Activated naive CD8-positive, alpha-beta T cell treated with anti-CD3 and anti-CD28 coated beads for 36 hours (primary cell): ENCODE measurements around the gene ZNF470. TPM values are rescaled to one million over a fixed set of nuclear protein-coding genes. Genes with fewer than 3 reads are reported as not detected.

ENCODE experiments used
- DNase-seq: peaks from one replicate; pipeline ENCODE4 v3.0.0; 2021
- H3K27ac Mint-ChIP-seq: one replicate; pipeline ENCODE4 v1.8.0; 2022; ENCODE audit warnings: mild to moderate bottlenecking, moderate library complexity, mixed read lengths
- H3K27me3 Mint-ChIP-seq: one replicate; pipeline ENCODE4 v1.8.0; 2022; ENCODE audit warnings: mild to moderate bottlenecking, mixed read lengths
- H3K36me3 Mint-ChIP-seq: one replicate; pipeline ENCODE4 v1.8.0; 2021; ENCODE audit warnings: mild to moderate bottlenecking, mixed read lengths
- H3K4me1 Mint-ChIP-seq: one replicate; pipeline ENCODE4 v1.8.0; 2021; ENCODE audit warnings: mixed read lengths
- H3K4me3 Mint-ChIP-seq: one replicate; pipeline ENCODE4 v1.8.0; 2022; ENCODE audit warnings: mild to moderate bottlenecking, moderate library complexity, mixed read lengths
- H3K9me3 Mint-ChIP-seq: one replicate; pipeline ENCODE4 v1.8.0; 2022; ENCODE audit warnings: mixed read lengths
- total RNA-seq, 2 experiments: library from RNA; stranded (reverse); gene quantifications; one replicate each; pipeline ENCODE4 v1.2.3, GENCODE V29; 2021

Gene ZNF470
- total RNA-seq, 2 experiments from 2014 or later, result 3.6 to 4.3 TPM

DNA sequence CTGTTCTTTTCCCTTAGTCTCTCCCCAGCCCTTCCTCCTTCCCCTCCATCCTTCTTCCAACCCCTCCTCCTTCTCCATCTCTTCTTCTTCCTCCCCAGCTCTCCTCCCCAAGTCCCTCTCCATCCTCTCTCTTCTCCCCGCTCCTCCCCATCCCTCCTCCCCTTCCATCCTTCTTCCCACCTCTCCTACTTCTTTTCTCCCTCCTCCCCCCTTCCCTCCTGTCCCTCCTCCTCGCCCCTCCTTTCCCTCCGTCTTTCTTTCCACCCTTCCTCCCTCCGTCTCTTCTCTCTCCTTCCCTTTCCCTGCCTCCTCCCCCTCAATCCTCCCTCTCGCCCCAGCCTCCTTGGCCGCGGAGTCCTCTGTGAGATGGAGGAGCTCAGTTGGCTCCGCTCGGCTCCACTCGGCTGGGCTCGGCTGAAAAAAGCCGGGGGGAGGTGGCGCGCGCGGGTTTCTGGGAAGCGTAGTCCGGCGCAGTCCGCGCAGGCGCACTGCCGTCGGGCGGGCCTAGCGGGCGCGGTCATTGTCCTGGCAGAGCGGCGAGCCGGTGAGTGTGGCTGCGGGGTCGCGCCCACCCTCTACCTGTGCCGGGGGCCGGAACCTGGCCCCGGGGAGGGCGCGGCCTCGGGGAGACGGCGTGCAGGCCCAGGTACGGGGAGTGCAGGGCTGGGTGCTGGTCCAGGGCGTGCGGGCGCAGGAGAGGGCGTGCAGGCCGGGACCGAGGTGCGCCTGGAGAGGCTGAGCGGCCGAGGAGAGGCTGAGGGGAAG lies 27.7 kb downstream of the ZNF470 start, which contains the start of gene ZNF71:
Gene ZNF71 (plus strand): TSS at position 520 of the 765 bp plus-strand sequence. CDS start 6,257 bp downstream, outside the sequence.
- Mint-ChIP-seq H3K36me3 (peaks cover 45% of the 10 kb centered on the region), H3K4me3 (peak within 1 kb of the TSS; percentile 94), H3K9me3 (peaks cover 35% of the 10 kb centered on the region), H3K27ac (peak within 1 kb of the TSS; percentile 83), H3K4me1 (peaks cover 15% of the 10 kb centered on the region), H3K27me3 (no peaks in the 10 kb centered on the region)
- DNase-seq, result peak; percentile 91

DNA sequence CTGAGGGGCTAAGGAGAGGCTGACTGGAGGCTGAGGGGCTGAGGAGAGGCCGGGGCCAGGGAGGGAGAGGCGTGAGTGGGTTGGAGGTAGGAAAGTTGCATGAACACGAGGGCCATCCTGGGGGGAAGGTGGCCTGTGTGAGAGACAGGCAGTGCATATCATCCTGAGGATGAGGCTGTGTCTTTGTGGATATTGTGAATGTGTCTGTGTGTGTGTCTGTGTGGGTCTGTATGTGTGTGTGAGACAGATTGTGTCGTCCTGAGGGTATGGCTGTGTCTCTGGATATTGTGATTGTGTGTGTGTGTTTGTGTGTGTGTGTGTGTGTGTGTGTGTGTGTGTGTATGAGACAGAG lies 28.3 kb downstream of the ZNF470 start:
- Mint-ChIP-seq H3K27me3 (no peaks in the 10 kb centered on the region), H3K9me3 (peaks cover 32% of the 10 kb centered on the region), H3K4me1 (peaks cover 15% of the 10 kb centered on the region), H3K36me3 (peaks cover 46% of the 10 kb centered on the region), H3K4me3 (peak overlapping the region; percentile 94), H3K27ac (peak overlapping the region; percentile 83)
- DNase-seq, result no peak

DNA sequence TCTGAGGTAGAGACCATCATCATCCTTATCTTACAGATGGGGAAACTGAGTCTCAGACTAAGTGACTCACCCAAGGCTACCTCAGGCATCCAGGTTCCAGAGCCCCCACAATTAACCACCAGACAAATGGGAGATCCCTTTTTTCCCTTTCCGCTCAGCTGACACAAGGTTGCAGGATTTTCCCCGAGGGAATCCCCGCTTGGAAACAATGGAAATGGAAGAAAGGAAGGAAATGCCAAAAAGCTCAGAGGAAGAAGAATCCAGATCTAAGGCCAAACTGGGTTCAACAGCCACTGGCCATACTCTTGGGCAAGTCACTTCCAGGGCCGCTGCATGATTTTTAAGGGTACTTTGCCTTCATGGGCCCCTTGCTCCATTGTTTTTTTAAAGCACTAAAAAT lies 29.4 kb downstream of the ZNF470 start:
- no peak overlapping the region for H3K4me3 Mint-ChIP-seq
- H3K4me1 Mint-ChIP-seq, result peaks cover 15% of the 10 kb centered on the region
- DNase-seq, result no peak
- no peak overlapping the region for H3K27ac Mint-ChIP-seq
- H3K36me3 Mint-ChIP-seq, result peaks cover 54% of the 10 kb centered on the region
- H3K27me3 Mint-ChIP-seq, result no peaks in the 10 kb centered on the region
- H3K9me3 Mint-ChIP-seq, result peaks cover 37% of the 10 kb centered on the region

DNA sequence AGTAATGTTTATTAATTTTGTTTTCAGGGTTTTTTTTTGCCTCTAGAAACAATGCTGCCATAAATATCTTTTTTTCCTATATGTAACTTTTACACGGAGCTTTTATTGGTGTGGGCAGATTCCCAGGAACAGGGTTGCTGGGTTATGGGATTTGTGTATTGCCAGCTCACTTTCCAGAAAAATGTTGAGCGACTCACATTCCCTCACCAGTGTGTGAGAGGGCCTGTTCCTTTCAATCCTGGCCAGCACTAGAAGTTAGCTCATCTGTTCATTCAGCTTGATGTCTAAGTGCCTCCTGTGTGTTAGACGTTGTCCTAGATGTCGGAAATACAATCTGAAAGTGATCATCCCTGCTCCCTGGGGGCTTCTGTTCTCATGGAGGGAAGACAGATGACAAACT lies 30.4 kb downstream of the ZNF470 start:
- H3K9me3 Mint-ChIP-seq, result peaks cover 40% of the 10 kb centered on the region
- H3K4me3 Mint-ChIP-seq, result no peak overlapping the region
- H3K4me1 Mint-ChIP-seq, result peaks cover 15% of the 10 kb centered on the region
- H3K27me3 Mint-ChIP-seq, result no peaks in the 10 kb centered on the region
- peaks cover 63% of the 10 kb centered on the region for H3K36me3 Mint-ChIP-seq
- H3K27ac Mint-ChIP-seq, result no peak overlapping the region
- no peak for DNase-seq

DNA sequence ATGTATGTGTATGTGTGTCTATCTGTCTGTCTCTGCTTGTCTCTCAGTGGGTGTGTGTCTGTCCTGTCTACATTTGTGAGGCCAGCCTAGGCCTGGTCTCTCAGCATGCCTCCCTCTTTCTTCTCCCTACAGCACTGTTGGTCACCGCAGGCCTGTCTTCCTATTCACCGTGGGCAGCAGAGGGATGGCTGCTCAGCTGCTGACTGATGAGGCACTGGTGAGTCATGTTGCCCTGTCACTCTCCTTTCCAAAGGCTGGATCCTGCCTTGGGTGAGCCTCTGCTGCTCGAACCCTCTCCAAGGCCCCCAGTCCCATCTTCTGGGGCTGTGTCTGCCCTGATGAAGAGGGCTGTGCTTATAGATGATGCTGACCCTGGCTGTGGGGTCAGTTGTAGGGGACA lies 34.1 kb downstream of the ZNF470 start:
- peaks cover 45% of the 10 kb centered on the region for H3K9me3 Mint-ChIP-seq
- H3K27ac Mint-ChIP-seq, result no peak overlapping the region
- H3K36me3 Mint-ChIP-seq, result peaks cover 84% of the 10 kb centered on the region
- DNase-seq, result no peak
- no peak overlapping the region for H3K4me3 Mint-ChIP-seq
- no peaks in the 10 kb centered on the region for H3K27me3 Mint-ChIP-seq
- no peaks in the 10 kb centered on the region for H3K4me1 Mint-ChIP-seq

DNA sequence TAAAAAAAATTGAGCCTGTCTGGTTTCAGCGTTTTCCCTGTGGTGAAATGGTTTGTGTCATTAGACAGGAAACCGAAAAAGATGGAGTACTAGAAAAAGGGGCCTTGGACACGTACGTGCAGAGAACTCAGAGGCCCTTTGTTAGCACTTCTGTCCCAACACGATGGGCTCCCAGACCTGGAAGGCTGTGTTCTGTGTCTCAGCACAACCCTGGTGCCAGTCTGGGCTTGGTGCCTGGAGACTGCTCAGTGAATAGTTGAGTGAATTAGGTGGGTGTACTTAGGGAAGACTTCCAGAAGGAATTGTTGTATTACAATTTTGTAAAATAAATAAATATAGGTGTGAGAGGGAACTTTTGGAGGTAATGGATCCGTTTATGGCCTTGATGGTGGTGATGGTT lies 36.6 kb downstream of the ZNF470 start:
- peaks cover 60% of the 10 kb centered on the region for H3K9me3 Mint-ChIP-seq
- H3K27ac Mint-ChIP-seq, result no peak overlapping the region

DNA sequence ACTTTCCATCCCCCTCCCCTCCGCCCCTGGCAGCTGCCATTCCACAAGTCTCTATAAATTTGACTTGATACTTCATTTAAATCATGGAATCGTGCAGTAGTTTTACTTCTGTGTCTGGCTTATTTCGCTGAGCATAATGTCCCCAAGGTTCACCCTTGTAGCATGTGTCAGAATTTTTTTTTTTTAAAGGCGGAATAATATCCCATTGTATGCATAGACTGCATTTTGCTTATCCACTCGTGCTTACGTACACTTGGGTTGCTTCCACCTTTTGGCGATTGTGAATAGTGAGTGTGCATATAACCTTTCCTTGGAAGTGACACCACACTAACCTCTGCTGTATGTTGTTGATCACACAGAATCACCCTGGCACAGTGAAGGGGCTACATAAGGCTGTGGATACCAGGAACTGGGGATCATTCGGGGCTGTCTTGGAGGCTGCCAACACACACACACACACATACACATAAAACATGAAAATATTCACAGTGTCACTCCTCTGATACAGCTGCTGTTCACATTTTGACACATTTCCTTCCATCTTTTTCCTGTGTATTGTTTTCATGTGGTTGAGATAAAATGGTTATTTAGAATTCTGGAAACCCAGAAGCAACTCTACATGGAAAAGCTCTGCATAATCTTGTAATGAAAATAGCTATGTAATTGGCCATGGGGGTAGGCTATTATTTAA lies 41.2 kb downstream of the ZNF470 start:
- H3K27ac Mint-ChIP-seq, result no peak overlapping the region
- peaks cover 58% of the 10 kb centered on the region for H3K9me3 Mint-ChIP-seq

More for the DNA sequence above, 36.6 kb downstream of the ZNF470 start:
- Mint-ChIP-seq H3K27me3 (no peaks in the 10 kb centered on the region), H3K36me3 (peaks cover 85% of the 10 kb centered on the region), H3K4me3 (no peak overlapping the region), H3K4me1 (no peaks in the 10 kb centered on the region)
- DNase-seq, result no peak

DNA sequence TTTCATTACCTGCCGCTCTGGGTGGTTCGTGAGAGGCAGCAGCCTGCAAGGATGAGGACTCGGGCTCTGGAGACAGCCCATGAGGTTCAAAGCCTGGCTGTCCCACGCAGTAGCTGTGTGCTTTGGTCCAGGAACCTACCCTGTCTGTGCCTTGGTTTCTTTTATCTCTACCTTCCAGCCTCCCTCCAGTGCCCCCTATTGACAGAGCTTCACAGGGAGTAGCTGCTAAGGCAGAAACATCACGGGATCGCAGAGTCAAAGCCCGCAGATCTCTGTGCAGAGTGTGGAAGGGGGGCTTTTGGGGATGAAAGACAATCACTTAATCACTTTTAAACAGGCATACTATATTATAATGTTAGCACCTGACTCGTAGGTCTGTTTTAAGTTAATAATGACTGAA lies 44.0 kb downstream of the ZNF470 start:
- peaks cover 64% of the 10 kb centered on the region for H3K9me3 Mint-ChIP-seq
- no peak overlapping the region for H3K4me3 Mint-ChIP-seq
- H3K27ac Mint-ChIP-seq, result no peak overlapping the region

More for the DNA sequence above, 41.2 kb downstream of the ZNF470 start:
- Mint-ChIP-seq H3K4me3 (no peak overlapping the region), H3K27me3 (no peaks in the 10 kb centered on the region), H3K4me1 (no peaks in the 10 kb centered on the region), H3K36me3 (peaks cover 88% of the 10 kb centered on the region)
- DNase-seq, result no peak

DNA sequence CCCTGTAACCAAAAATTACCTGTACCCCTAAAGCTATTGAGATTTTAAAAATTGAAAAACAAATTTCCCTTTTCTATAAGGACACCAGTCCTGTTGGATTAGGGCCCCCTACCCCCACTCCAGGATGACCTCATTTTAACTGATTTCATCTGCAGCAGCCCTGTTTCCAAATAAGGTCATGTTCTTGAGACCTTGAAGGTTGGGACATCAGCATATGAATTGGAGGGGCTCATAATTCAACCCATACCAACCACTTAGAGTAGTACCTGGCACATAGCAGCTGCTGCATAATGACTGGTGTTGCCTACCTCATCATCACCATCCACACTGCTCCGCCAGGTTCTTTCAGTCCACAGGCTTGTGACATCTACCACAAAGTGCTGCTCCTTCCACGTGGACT lies 45.5 kb downstream of the ZNF470 start:
- peaks cover 95% of the 10 kb centered on the region for H3K36me3 Mint-ChIP-seq
- no peak overlapping the region for H3K27ac Mint-ChIP-seq
- no peaks in the 10 kb centered on the region for H3K27me3 Mint-ChIP-seq
- peaks cover 67% of the 10 kb centered on the region for H3K9me3 Mint-ChIP-seq
- no peaks in the 10 kb centered on the region for H3K4me1 Mint-ChIP-seq
- no peak overlapping the region for H3K4me3 Mint-ChIP-seq
- DNase-seq, result no peak

More for the DNA sequence above, 44.0 kb downstream of the ZNF470 start:
- peaks cover 94% of the 10 kb centered on the region for H3K36me3 Mint-ChIP-seq
- DNase-seq, result no peak
- H3K4me1 Mint-ChIP-seq, result no peaks in the 10 kb centered on the region
- H3K27me3 Mint-ChIP-seq, result no peaks in the 10 kb centered on the region

DNA sequence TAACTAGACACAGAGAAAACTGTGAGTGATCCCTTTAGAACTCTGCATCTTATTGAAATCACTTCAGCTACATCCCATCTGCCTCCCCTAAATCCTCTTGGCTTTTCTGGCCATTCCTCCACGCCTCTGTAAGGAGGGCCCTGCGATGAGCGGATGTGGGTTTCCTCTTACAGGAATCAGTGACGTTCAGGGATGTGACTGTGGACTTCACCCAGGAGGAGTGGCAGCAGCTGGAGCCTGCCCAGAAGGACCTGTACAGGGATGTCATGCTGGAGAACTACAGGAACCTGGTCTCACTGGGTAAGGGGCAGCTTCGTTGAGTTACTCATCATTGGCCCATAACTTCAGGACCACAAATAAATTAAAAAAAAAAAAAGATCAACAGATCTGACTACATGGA lies 46.4 kb downstream of the ZNF470 start:
- Mint-ChIP-seq H3K27me3 (no peaks in the 10 kb centered on the region), H3K4me3 (no peak overlapping the region), H3K9me3 (peaks cover 67% of the 10 kb centered on the region), H3K4me1 (no peaks in the 10 kb centered on the region), H3K36me3 (peaks cover 94% of the 10 kb centered on the region), H3K27ac (no peak overlapping the region)
- no peak for DNase-seq

DNA sequence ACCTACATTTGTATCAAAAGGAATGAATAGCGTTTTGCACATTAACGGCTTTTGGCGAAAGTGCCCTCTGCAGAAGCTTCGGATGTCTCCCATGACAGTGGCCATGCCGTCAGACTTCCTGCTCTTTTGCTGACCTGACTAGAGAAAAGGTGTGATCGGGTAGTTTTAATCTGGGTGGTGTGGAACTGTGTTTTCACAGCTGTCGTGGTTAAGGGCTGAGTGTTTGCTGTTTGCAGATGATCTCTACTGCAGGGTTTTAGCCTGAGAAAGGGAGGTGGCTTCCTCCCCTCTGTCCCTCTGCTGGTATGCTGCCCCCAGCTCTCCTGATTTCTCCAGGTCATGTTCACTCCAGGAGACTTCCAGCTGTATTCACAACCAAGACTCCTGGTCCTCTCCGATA lies 50.3 kb downstream of the ZNF470 start:
- H3K27me3 Mint-ChIP-seq, result no peaks in the 10 kb centered on the region
- no peaks in the 10 kb centered on the region for H3K4me1 Mint-ChIP-seq
- peaks cover 60% of the 10 kb centered on the region for H3K9me3 Mint-ChIP-seq
- DNase-seq, result no peak
- H3K4me3 Mint-ChIP-seq, result no peak overlapping the region
- H3K36me3 Mint-ChIP-seq, result peaks cover 93% of the 10 kb centered on the region
- H3K27ac Mint-ChIP-seq, result no peak overlapping the region

DNA sequence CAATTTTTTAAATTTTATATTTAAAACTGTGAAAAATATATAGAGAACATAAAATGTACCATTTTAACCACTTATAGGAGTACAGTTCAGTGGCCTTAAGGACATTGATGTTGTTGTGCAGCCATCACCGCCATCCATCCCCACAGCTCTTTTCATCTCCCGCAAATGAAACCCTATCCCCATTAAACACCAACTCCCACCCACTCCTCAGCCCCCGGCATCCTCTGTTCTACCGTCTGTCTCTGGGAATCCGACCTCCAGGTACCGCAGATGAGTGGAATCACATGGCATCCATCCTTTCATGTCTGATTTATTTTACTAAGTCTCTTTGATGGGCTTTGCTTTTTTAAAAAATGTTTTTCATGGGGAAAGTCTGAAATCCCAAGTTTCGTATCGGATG lies 51.9 kb downstream of the ZNF470 start:
- Mint-ChIP-seq H3K27me3 (no peaks in the 10 kb centered on the region), H3K4me3 (no peak overlapping the region), H3K27ac (no peak overlapping the region), H3K4me1 (no peaks in the 10 kb centered on the region), H3K9me3 (peaks cover 61% of the 10 kb centered on the region), H3K36me3 (peaks cover 93% of the 10 kb centered on the region)
- DNase-seq, result no peak

DNA sequence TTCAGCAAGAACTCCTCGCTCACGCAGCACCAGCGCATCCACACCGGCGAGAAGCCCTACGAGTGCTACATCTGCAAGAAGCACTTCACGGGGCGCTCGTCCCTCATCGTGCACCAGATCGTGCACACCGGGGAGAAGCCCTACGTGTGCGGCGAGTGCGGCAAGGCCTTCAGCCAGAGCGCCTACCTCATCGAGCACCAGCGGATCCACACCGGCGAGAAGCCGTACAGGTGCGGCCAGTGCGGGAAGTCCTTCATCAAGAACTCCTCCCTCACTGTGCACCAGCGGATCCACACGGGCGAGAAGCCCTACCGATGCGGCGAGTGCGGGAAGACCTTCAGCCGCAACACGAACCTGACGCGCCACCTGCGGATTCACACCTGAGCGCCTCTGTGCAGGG lies 55.1 kb downstream of the ZNF470 start:
- Mint-ChIP-seq H3K9me3 (peaks cover 49% of the 10 kb centered on the region), H3K4me3 (no peak overlapping the region), H3K36me3 (peaks cover 80% of the 10 kb centered on the region), H3K4me1 (no peaks in the 10 kb centered on the region), H3K27ac (no peak overlapping the region), H3K27me3 (no peaks in the 10 kb centered on the region)
- DNase-seq, result no peak

DNA sequence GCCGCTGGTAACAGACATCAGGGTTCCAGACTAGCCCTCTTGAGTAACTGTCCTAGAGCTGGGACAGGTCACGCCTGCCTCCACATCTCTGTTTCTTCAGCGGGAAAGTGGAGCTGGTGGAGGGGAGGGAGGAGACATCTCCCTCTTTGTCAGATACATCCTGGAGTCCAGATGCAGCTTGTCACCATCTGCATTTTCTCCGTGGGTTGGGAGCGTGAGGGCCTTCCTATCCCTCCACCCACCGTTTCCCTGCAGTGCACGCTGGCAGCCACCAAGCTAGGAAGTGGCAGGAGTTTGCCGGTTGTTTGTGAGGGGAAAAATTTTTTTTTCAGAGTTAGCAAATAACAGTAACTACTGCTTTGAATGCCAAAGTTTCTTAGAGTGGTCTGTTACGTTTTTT lies 55.7 kb downstream of the ZNF470 start:
- Mint-ChIP-seq H3K36me3 (peaks cover 73% of the 10 kb centered on the region), H3K9me3 (peaks cover 45% of the 10 kb centered on the region), H3K27ac (no peak overlapping the region), H3K27me3 (no peaks in the 10 kb centered on the region), H3K4me3 (no peak overlapping the region), H3K4me1 (no peaks in the 10 kb centered on the region)
- DNase-seq, result no peak

DNA sequence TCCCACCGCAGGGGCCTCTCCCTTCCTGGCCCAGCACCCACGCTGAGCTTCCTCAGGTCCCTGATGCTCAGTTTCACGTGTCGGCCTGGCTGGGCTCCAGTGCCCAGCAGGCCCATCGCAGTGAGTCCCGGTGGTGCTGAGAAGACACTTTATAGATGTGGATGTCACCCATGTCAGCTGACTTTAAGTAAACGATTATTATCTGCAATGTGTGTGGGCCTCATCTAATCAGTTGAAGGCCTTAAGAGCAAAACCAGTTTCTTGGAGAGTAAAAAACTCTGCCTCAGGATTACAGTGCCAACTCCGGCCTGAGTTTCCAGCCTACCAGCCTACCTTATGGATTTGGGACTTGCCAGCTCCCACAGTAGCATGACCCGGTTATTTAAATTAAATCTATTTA lies 58.4 kb downstream of the ZNF470 start:
- H3K4me3 Mint-ChIP-seq, result no peak overlapping the region
- H3K4me1 Mint-ChIP-seq, result no peaks in the 10 kb centered on the region
- no peak overlapping the region for H3K27ac Mint-ChIP-seq
- H3K9me3 Mint-ChIP-seq, result peaks cover 47% of the 10 kb centered on the region
- DNase-seq, result no peak
- H3K27me3 Mint-ChIP-seq, result no peaks in the 10 kb centered on the region
- peaks cover 61% of the 10 kb centered on the region for H3K36me3 Mint-ChIP-seq

DNA sequence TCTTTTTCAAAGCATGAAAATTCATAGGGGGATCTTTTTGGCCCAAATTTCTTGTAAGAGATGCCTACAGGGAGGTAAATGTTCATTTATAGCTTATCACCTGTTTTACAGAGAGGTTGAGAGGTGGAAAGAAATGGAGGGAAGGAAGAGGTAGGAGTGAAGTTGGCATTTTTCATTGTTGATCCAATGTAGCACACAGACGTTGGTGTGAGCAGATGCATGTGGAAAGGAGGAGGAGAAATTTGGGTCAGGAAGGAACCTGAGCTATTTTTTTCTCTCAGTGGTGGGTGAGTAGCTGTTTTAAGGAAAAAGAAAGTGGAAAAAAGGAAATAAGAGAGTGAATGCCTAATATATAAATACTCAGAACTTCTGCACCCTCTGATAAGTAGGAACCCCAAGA lies 65.8 kb downstream of the ZNF470 start:
- no peak overlapping the region for H3K4me3 Mint-ChIP-seq
- peaks cover 4% of the 10 kb centered on the region for H3K27me3 Mint-ChIP-seq
- no peak for DNase-seq
- H3K4me1 Mint-ChIP-seq, result no peaks in the 10 kb centered on the region
- H3K36me3 Mint-ChIP-seq, result peaks cover 28% of the 10 kb centered on the region
- H3K9me3 Mint-ChIP-seq, result peaks cover 54% of the 10 kb centered on the region
- H3K27ac Mint-ChIP-seq, result no peak overlapping the region
